SK-N-SH (cell line): ENCODE measurements around the gene ARIH2. TPM values are rescaled to one million over a fixed set of nuclear protein-coding genes. Genes with fewer than 3 reads are reported as not detected.
A peak's percentile ranks its signal among the peaks of the same experiment; 100 is the strongest.

Experiments
- CTCF ChIA-PET: fragments of 300-600, 350-600 bp; formaldehyde crosslinking; extraction: SDS; loops from one replicate; lab custom pipeline; 2021; lab: Yijun Ruan, JAX
- POLR2A ChIA-PET: fragments of 350-600 bp; sonication (Branson Sonifier 250); formaldehyde crosslinking; extraction: SDS; loops from one replicate; lab custom pipeline; 2020; ENCODE audit warnings: antibody characterized with exemption, inconsistent platforms; lab: Yijun Ruan, JAX
- DNase-seq: peaks from one replicate; pipeline ENCODE4 v3.0.0; 2012
- H2AFZ ChIP-seq: fragments of 200-600 bp; sonication (generic); 2 replicates; pipeline ENCODE4 v1.8.1; 2016; ENCODE audit warnings: antibody characterized with exemption, mild to moderate bottlenecking, low read depth
- H3F3A ChIP-seq: fragments of 200-600 bp; sonication (generic); replicated peaks from 2 replicates; pipeline ENCODE3; 2016; ENCODE audit warnings: antibody characterized with exemption, mild to moderate bottlenecking; ENCODE audit not compliant: insufficient read depth
- H3K27ac ChIP-seq, 2 experiments: fragments of 200-500 bp in 1 of 2; fragments of 200-600 bp in 1 of 2; sonication (Bioruptor generic) in 1 of 2; sonication (generic), shearing (Covaris generic) in 1 of 2; 2 replicates each; pipeline versions ENCODE4 v1.5.1 to v1.6.1; 2014 to 2016; ENCODE audit warnings: low read depth in 2 of 2, inconsistent platforms in 1 of 2, low read length in 1 of 2, mild to moderate bottlenecking in 1 of 2, mixed read lengths in 1 of 2
- H3K27me3 ChIP-seq: fragments of 200-600 bp; sonication (generic), shearing (Covaris generic); 2 replicates; pipeline ENCODE4 v1.6.1; 2016; ENCODE audit warnings: mixed run types; ENCODE audit not compliant: insufficient read depth
- H3K36me3 ChIP-seq, 2 experiments: fragments of 200-500 bp in 1 of 2; fragments of 200-600 bp in 1 of 2; sonication (Bioruptor generic) in 1 of 2; sonication (generic) in 1 of 2; replicated peaks in 1 of 2; 2 replicates each; pipeline versions ENCODE3 to v1.5.1; 2014 to 2016; ENCODE audit warnings: low read length in 1 of 2, mild to moderate bottlenecking in 1 of 2; ENCODE audit not compliant: insufficient read depth in 2 of 2, control insufficient read depth in 1 of 2
- H3K4me1 ChIP-seq, 2 experiments: fragments of 200-500 bp in 1 of 2; fragments of 200-600 bp in 1 of 2; sonication (Bioruptor generic) in 1 of 2; sonication (generic), shearing (Covaris generic) in 1 of 2; 2 replicates each; pipeline versions ENCODE4 v1.5.1 to v1.6.1; 2014 to 2016; ENCODE audit warnings: low read depth in 1 of 2, low read length in 1 of 2, mixed run types in 1 of 2; ENCODE audit not compliant: insufficient read depth in 2 of 2, control insufficient read depth in 1 of 2
- H3K4me2 ChIP-seq: fragments of 200-600 bp; sonication (generic), shearing (Covaris generic); 2 replicates; pipeline ENCODE4 v1.6.1; 2017; ENCODE audit warnings: mixed run types
- H3K4me3 ChIP-seq, 2 experiments: fragments of 200-500 bp in 1 of 2; fragments of 200-600 bp in 1 of 2; sonication (Bioruptor generic) in 1 of 2; sonication (generic), shearing (Covaris generic) in 1 of 2; 2 replicates each; pipeline versions ENCODE4 v1.5.1 to v1.8.1; 2014 to 2016; ENCODE audit warnings: low read depth in 2 of 2, inconsistent platforms in 1 of 2, low read length in 1 of 2, mild to moderate bottlenecking in 1 of 2, mixed read lengths in 1 of 2, moderate library complexity in 1 of 2
- H3K79me2 ChIP-seq: fragments of 200-600 bp; sonication (generic); 2 replicates; pipeline ENCODE4 v1.8.1; 2017; ENCODE audit warnings: mild to moderate bottlenecking; ENCODE audit not compliant: insufficient read depth
- H3K9ac ChIP-seq: fragments of 200-600 bp; sonication (generic); 2 replicates; pipeline ENCODE4 v1.6.1; 2017; ENCODE audit warnings: mixed run types
- H3K9me2 ChIP-seq: fragments of 200-600 bp; sonication (generic); 2 replicates; pipeline ENCODE4 v1.6.1; 2017; ENCODE audit warnings: mixed run types
- H3K9me3 ChIP-seq: fragments of 200-600 bp; sonication (generic); 2 replicates; pipeline ENCODE4 v1.6.1; 2017; ENCODE audit warnings: mixed run types, mild to moderate bottlenecking, moderate library complexity
- H4K20me1 ChIP-seq: fragments of 200-600 bp; sonication (generic); 2 replicates; pipeline ENCODE4 v1.6.1; 2017; ENCODE audit warnings: mild to moderate bottlenecking, mixed run types; ENCODE audit not compliant: insufficient read depth
- CHD2 ChIP-seq: fragments of 150-350 bp; IDR thresholded peaks from 2 replicates; pipeline ENCODE4 v1.6.1; 2018; ENCODE audit warnings: low read length; ENCODE audit not compliant: partially characterized antibody
- EP300 ChIP-seq, 2 experiments: IDR thresholded peaks; 2 replicates each; pipeline versions ENCODE4 v1.4.0 to v1.6.1; 2012; ENCODE audit warnings: borderline replicate concordance in 1 of 2, low read depth in 1 of 2, low read length in 1 of 2
- EZH2phosphoT487 ChIP-seq: fragments of 200-600 bp; sonication (generic); IDR thresholded peaks from 2 replicates; pipeline ENCODE4 v1.6.1; 2017; ENCODE audit warnings: low read depth, mixed run types, mild to moderate bottlenecking, antibody characterized with exemption, moderate library complexity, borderline replicate concordance
- FOSL2 ChIP-seq: IDR thresholded peaks from 2 replicates; pipeline ENCODE4 v1.4.0; 2012; ENCODE audit warnings: low read depth, mild to moderate bottlenecking, moderate library complexity, borderline replicate concordance
- FOXJ3 ChIP-seq: sonication (generic); formaldehyde crosslinking; IDR thresholded peaks from 2 replicates; pipeline ENCODE4 v1.5.1; 2020; ENCODE audit warnings: mild to moderate bottlenecking, missing genetic modification reagents
- FOXM1 ChIP-seq: IDR thresholded peaks from 2 replicates; pipeline ENCODE4 v1.4.0; 2012; ENCODE audit warnings: low read depth, mild to moderate bottlenecking
- GABPA ChIP-seq: IDR thresholded peaks from 2 replicates; pipeline ENCODE4 v1.4.0; 2012; ENCODE audit warnings: low read depth, mild to moderate bottlenecking
- GATA2 ChIP-seq: sonication (generic); formaldehyde crosslinking; IDR thresholded peaks from 2 replicates; pipeline ENCODE4 v1.5.0; 2020; ENCODE audit warnings: mild to moderate bottlenecking, missing genetic modification reagents
- IRF3 ChIP-seq: fragments of 150-350 bp; IDR thresholded peaks from 2 replicates; pipeline ENCODE4 v1.6.1; 2016; ENCODE audit warnings: mild to moderate bottlenecking, low read depth, low read length
- MAX ChIP-seq: IDR thresholded peaks from 2 replicates; pipeline ENCODE4 v1.4.0; 2012; ENCODE audit warnings: low read depth
- MEF2A ChIP-seq: IDR thresholded peaks from 2 replicates; pipeline ENCODE4 v1.4.0; 2012; ENCODE audit warnings: low read depth, borderline replicate concordance
- NRF1 ChIP-seq: IDR thresholded peaks from 2 replicates; pipeline ENCODE4 v1.6.1; 2012; ENCODE audit warnings: low read depth, mild to moderate bottlenecking, low read length
- PBX3 ChIP-seq: IDR thresholded peaks from 2 replicates; pipeline ENCODE4; 2012
- RAD21 ChIP-seq: IDR thresholded peaks from 2 replicates; pipeline ENCODE4 v1.6.1; 2012; ENCODE audit warnings: mild to moderate bottlenecking, low read length
- RCOR1 ChIP-seq: fragments of 150-350 bp; IDR thresholded peaks from 2 replicates; pipeline ENCODE4 v1.6.1; 2017; ENCODE audit warnings: antibody characterized with exemption, low read length
- REST ChIP-seq: IDR thresholded peaks from 2 replicates; pipeline ENCODE4 v1.6.1; 2012; ENCODE audit warnings: mild to moderate bottlenecking, low read depth, low read length, moderate library complexity
- SMC3 ChIP-seq: IDR thresholded peaks from 2 replicates; pipeline ENCODE4 v1.6.1; 2012; ENCODE audit warnings: low read depth, low read length, improper control_type of control experiment
- TAF1 ChIP-seq: IDR thresholded peaks from 2 replicates; pipeline ENCODE4 v1.6.1; 2012; ENCODE audit warnings: low read depth, mild to moderate bottlenecking, low read length, moderate library complexity, borderline replicate concordance
- TCF12 ChIP-seq: IDR thresholded peaks from 2 replicates; pipeline ENCODE4 v1.4.0; 2012
- TEAD4 ChIP-seq: IDR thresholded peaks from 2 replicates; pipeline ENCODE4 v1.4.0; 2012; ENCODE audit warnings: mild to moderate bottlenecking, borderline replicate concordance; ENCODE audit not compliant: insufficient read depth
- USF2 ChIP-seq: fragments of 150-350 bp; IDR thresholded peaks from 2 replicates; pipeline ENCODE4 v1.6.1; 2017; ENCODE audit warnings: antibody characterized with exemption, low read length, low read depth, borderline replicate concordance
- YY1 ChIP-seq: IDR thresholded peaks from 2 replicates; pipeline ENCODE4 v1.4.0; 2012; ENCODE audit warnings: low read depth, mild to moderate bottlenecking
- WGBS: methylation state at CpG from one replicate; pipeline ENCODE4 v1.1.6; 2017; ENCODE audit warnings: low lambda C conversion rate; 5-methylcytosine and 5-hydroxymethylcytosine counted together
- polyA plus RNA-seq, 3 experiments: library from polyadenylated mRNA; depleted of rRNA; stranded (reverse); fragments of >200 nt; gene quantifications; 2 replicates each; pipeline ENCODE4 v1.2.3, GENCODE V29; 2012

Gene ARIH2
- polyA plus RNA-seq, 1 of the 3 experiments (the other 2 are of a cell fraction) = 69.7 TPM

GRCh38 chr3:49005303-49005680 is 86.7 kb downstream of the ARIH2 start:
- H3K4me1 ChIP-seq = peaks cover 0 to 21% of the 10 kb centered on the region in 2 experiments; a peak in 2 of 4 replicates
- H4K20me1 ChIP-seq = peaks cover 21% of the 10 kb centered on the region
- no peak overlapping the region for H3K27ac ChIP-seq
- no peaks in the 10 kb centered on the region for H3K9me3 ChIP-seq
- CTCF ChIA-PET = interaction anchor here (1.8 to 4.4 kb wide), 2 partner anchors 9 to 18 kb away, joined by 5 to 29 read pairs; no protein-coding TSS in a partner anchor
- no peaks in the 10 kb centered on the region for H3K9me2 ChIP-seq
- H2AFZ ChIP-seq = no peak overlapping the region
- no peak for DNase-seq
- H3K36me3 ChIP-seq = peaks cover 0 to 4% of the 10 kb centered on the region in 2 experiments
- no peak overlapping the region for H3K9ac ChIP-seq
- H3K4me2 ChIP-seq = no peak overlapping the region
- no peaks in the 10 kb centered on the region for H3K27me3 ChIP-seq
- WGBS = 100% methylated on average over 3 of the region's 3 CpGs
- TF ChIP-seq GATA2 = no peak
- TF ChIP-seq GABPA = no peak
- no peak for TF ChIP-seq PBX3
- TF ChIP-seq FOSL2 = no peak
- no peak for TF ChIP-seq RAD21
- TF ChIP-seq TEAD4 = no peak
- POLR2A ChIA-PET = interaction anchor here (4.3 kb wide), 1 partner anchor 8 kb away, joined by 44 read pairs; no protein-coding TSS in a partner anchor
- peaks cover 3% of the 10 kb centered on the region for H3F3A ChIP-seq
- H3K79me2 ChIP-seq = peaks cover 39% of the 10 kb centered on the region
- H3K4me3 ChIP-seq = no peak overlapping the region

- peaks cover 28% of the 10 kb centered on the region for H4K20me1 ChIP-seq
- DNase-seq = no peak
- peaks cover 0 to 21% of the 10 kb centered on the region in 2 experiments; a peak in 2 of 4 replicates for H3K4me1 ChIP-seq
- H3K9me3 ChIP-seq = no peaks in the 10 kb centered on the region
- peak overlapping the region; percentile 100 for H3K9ac ChIP-seq
- peaks cover 46% of the 10 kb centered on the region for H3K79me2 ChIP-seq
- peak overlapping the region; percentile 78 to 97 for H3K4me3 ChIP-seq
- peaks cover 3% of the 10 kb centered on the region for H3F3A ChIP-seq
- peak overlapping the region; percentile 92 to 96 for H3K27ac ChIP-seq
- H2AFZ ChIP-seq = no peak overlapping the region
- ChIA-PET POLR2A (interaction anchor here (2.2 to 4.4 kb wide), 5 partner anchors 9 to 88 kb away, joined by 13 to 80 read pairs (median 17); partner anchors contain the start of genes IMPDH2, NDUFAF3 and QRICH1), CTCF (interaction anchor here (0.5 to 4.4 kb wide), 5 partner anchors 9 to 47 kb away, joined by 3 to 39 read pairs (median 14); partner anchors contain the start of gene NDUFAF3)
- H3K4me2 ChIP-seq = peak overlapping the region; percentile 100
- H3K36me3 ChIP-seq = peaks cover 0 to 4% of the 10 kb centered on the region in 2 experiments
- H3K27me3 ChIP-seq = no peaks in the 10 kb centered on the region
- H3K9me2 ChIP-seq = no peaks in the 10 kb centered on the region
- WGBS = 90% methylated on average over 2 of the region's 5 CpGs
- TF ChIP-seq USF2 = no peak
- no peak for TF ChIP-seq TAF1
- TF ChIP-seq FOXM1 = no peak
- no peak for TF ChIP-seq SMC3
- TF ChIP-seq FOSL2 = no peak
- TF ChIP-seq TCF12 = no peak
- no peak for TF ChIP-seq FOXJ3 (CRISPR knock-in tag)
- TF ChIP-seq IRF3 = no peak
- no peak for TF ChIP-seq YY1
- TF ChIP-seq MAX = no peak
- TF ChIP-seq EZH2phosphoT487 = no peak
- no peak for TF ChIP-seq EP300 (IDR thresholded peaks at IDR 0.05; ENCODE audit: borderline replicate concordance in 1 of 2, low read depth in 1 of 2, low read length in 1 of 2)
- no peak for TF ChIP-seq NRF1
- TF ChIP-seq RCOR1 = no peak
- TF ChIP-seq CHD2 = no peak
- TF ChIP-seq REST = no peak
- TF ChIP-seq MEF2A = no peak
These were observed 87.4 kb downstream of the ARIH2 start for GRCh38 chr3:49005998-49006397.
